Islet precursor cell (in vitro differentiated cells): Measurements from ENCODE around the gene JDP2.

ENCODE experiments used
- DNase-seq: peaks from one replicate; pipeline ENCODE4 v3.0.0-alpha.2; 2018

Gene JDP2

DNA sequence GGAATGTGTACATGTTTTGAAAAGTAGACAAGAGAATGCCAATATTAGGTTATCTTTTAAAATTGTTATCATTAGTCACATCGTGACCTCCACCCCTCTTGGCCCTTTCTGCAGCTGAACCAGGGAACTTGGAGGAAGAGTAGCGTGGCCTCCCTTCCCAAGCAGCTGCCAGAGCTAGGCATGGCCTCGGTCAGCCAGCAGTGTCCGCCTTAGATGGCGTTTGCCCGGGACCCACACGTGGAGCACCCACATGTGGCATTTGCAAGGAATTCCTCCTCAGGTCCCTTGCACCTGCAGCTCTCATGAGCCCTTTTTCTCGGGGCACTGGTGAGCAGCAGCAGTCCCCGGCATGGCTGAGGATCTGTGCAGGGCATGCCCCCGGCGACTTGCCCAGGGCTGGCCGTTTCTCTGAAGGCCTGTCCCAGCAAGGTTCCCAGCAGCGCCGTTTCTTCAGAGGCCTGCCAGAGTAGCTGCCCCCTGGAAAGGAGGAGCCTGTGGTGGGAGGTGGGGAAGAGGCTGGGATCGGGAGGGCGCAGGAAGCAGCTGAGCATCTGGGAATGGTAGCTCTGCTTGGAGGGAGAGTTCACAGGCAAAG lies 10.8 kb downstream of the JDP2 start:
- DNase-seq, result peak; percentile 42

DNA sequence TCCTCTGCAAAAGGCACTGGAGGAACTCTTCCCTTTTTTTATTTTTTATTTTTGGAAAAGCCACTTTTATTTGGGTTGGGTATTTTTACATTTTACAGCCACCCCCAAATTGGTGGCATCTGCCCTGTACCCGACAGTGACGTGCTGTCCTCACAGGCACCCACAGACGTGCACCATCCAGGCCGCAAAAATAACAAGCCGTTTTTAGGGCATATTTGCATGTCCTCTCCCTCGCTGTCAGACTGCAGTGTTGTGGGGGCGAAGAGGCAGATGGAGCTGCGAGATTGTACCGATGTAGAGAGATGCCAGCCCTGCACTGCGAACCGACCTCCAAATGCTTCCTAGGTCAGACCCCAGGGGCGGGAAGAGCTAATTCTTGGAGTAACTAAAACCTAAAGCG lies 12.2 kb downstream of the JDP2 start:
- peak; percentile 38 for DNase-seq

DNA sequence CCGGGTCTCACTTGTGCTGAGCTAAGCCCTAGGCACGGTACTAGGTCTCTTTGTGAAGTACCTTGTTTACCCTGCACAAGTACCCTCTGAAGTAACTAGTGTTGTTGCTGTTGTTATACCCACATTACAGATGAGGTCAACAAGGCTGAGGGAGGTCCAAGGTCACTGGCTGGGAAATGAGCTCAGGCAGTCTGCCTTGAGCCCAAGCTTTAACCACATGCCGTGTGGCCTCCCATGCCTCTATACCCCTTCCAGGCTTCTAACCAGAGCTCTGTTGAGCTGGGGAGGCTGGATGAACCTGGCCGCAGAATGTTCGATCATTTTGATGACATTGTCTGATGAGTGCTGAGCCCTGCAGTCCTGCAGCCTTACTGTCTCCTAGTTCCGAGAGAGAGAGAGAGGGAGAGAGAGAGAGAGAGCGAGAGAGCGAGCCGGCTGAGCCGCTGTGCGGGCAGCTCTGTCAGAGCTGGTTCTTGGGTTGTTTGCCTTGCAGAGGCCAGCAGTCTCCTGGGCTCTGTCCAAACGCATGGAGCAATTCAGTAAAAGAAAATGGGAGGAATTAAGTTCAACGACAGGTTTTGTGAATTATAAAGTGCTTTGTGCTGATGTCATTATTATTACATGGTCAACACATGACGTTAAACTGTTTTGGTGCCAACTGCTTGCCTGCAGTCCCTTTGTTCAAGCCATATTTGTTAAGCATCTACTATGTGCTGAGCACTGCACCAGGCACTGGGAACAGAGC lies 13.1 kb downstream of the JDP2 start:
- peak; percentile 42 for DNase-seq

DNA sequence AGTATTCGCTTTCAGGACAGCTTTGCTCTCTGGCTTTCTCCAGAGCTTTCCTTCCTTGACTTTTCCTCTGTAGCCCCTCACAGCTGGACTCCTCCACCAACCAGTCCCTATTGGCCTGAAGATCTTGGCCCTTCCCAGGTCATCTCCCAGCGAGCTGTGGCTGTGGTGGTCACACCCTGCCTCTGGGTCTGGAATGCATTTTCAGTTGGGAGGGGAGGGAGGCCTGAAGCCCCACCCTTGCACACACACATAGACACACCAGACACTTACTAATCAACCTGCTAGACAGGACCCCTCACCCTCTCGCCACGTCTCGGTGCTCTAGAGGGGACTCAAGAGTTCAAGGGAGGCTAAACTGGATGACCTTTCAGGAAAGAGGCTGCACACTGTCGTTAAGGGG lies 13.9 kb downstream of the JDP2 start:
- peak; percentile 60 for DNase-seq

DNA sequence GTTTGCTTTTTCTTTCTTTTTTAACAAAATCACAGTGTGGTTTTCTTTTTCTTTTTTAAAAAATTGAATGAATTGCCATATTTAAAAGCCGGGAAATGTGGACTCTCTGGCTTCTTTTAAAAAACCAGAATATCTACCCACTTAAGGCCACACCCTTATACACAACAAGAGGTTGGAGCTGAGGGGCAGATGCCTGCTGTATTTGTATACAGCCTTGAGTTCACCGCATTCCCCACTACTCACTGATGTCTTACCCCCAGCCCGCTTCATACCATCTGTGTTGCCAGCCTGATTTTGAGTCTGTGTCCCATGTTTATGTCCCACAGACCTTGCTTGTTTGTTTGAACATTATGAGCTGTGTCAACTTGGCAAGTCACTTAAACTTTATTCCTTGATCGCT lies 14.3 kb downstream of the JDP2 start:
- DNase-seq, result peak; percentile 23

DNA sequence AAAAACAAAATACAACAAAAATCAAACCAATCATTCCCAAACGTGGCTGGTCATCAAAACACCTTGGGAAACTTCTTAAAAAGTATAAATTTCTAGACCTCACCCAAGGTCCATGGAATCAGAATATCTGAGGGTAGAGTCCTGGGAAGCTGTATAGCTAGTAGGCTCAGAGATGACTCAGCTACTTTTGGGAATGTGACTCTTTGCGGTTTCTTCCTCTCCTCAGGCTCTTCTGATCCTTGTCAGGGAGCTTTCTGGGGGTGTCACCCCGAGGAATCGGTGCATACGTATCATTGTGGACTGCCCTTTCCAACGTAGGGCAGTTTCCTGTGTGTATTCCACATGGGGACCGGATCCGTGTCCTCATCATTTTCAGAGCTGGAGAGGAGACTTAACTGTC lies 14.8 kb downstream of the JDP2 start:
- DNase-seq, result peak; percentile 46

DNA sequence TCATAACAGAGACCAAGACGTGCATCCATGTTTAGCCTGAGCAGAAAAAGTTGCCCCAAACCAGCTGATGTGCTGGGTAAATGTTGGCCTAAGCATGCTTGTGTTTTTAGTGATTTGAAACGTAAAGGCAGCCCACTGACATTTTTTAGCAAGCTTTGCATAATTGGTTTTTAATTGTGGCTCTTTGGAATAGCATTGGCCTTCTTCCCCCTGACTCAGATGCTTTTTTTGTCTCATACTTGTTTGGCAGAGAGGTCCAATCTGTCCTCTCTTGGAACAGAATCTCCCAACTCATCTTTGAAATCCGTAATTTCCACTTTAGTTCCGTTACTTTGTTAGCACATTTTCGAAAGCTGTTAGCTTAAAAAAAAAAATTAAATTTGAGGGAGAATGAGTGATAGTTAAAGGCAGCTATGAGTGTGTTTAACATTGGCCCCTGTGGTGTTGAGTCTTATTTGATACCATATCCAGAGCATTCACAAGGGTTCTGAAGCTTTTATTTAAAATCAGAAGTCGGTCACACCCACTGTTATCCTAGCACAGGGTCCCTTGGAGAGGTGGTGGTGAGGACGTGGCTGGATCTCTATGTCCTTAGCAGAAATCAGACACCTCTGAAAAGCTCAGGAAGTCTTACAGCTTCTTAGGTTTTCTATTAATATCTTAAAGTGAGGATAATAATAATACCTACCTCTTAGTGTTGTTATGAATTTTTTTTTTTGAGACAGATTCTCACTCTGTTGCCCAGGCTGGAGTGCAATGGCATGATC lies 15.6 kb downstream of the JDP2 start:
- peak; percentile 30 for DNase-seq

DNA sequence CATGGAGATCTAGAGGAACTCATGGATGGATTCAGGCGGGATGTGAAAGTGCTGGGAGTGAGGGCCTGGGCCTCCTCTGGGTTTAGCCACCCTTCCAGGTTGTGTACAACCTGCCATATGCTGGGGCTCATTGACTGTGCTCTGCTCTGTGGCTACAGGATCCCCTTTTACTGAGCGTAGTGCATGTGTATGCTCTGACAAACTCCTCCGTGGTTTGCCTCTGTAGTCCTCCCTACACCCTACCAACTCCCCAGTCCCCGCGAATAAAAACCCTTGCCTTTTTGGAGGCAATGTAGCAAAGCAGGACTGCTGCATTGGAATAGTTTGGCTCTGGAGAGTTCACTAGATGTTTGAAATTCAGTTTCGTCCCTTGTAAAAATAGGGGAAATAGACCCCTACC lies 17.4 kb downstream of the JDP2 start:
- DNase-seq, result no peak

DNA sequence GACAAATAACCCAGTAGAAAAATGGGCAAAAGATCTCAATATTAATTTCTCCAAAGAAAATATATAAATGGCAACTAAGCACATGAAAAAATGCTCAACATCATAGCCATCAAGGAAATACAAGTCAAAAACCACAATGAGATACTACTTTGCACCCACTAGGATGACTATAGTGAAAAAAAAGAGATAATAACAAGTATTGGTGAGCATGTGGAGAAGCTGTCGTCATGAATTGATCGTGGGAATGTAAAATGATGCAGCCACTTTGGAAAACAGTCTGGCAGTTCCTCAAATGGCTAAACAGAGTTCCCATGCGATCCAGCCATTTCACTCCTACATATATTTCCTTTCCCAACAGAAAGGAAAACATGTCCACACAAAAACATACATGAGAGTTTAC lies 18.1 kb downstream of the JDP2 start:
- DNase-seq, result no peak

DNA sequence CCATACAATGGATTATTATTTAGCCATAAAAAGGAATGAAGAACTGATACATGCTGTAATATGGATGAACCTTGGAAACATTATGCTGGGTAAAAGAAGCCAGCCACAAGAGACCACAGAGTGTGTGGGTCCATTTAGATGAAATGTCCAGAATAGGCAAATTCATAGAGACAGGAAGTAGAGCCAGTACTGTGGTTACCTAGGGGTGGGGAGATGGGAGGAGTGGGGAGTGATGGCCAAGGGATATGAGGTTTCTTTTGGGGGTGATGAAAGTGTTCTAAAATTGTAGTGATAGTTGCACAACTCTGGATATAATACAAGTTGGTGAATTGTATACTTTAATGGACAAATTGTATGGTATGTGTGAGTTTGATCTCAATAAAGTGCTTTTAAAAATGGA lies 18.6 kb downstream of the JDP2 start:
- DNase-seq, result no peak

DNA sequence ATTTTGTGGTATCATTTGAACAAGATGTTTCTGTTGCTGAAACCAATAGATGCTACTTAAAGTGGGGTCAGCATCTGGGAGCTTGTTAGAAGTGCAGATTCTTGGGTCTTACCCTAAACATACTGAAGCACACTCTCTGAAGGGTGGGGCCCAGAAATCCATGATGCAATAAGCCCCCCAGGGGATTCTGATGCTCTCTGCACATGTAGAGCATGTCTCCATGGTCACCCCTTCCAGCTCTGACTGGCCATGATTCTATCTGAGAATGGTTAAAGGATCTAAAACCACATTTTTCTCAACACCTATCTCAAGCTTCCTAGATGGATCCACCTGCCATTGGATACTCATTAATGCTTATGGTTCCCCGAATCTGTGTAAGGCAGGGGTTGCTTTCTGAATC lies 20.4 kb downstream of the JDP2 start:
- no peak for DNase-seq

DNA sequence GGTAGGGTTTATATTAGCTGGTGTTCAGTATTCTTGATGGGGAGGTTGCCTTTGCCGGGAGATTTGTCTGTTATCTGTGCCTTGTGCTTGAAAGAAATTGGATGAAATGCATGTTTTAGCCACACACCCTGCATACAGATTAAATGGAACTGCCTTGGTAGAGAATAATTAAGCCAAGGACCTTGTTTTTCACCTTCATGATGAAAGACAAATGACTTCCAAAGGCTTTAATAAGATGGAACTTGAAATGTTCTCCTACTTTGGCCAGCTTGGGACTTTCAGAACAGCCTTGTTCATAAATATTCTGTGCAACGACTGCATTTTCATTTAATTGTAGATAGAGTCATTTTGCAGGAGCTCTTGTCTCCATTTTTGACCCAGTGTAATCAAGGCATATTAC lies 21.2 kb downstream of the JDP2 start:
- DNase-seq, result no peak

DNA sequence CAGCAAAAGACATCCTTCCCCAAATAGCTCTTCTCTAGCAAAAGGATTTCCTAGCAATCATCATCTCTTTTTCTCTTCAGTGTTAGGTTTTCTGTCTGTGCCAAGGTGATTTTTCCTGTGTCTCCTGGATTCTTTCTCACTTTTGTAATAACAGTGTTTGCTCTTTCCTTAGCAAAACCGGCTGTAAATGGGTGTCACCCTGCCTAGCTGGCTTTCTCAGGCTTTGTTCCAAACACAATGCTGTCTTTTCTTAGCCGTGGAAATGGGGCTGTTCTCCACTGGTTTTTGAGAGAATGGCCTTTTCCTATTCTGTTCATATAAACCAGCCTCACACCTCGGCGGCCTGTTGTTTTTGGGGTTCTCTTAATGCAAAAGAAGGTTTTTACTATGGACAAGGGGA lies 21.9 kb downstream of the JDP2 start:
- DNase-seq, result no peak

DNA sequence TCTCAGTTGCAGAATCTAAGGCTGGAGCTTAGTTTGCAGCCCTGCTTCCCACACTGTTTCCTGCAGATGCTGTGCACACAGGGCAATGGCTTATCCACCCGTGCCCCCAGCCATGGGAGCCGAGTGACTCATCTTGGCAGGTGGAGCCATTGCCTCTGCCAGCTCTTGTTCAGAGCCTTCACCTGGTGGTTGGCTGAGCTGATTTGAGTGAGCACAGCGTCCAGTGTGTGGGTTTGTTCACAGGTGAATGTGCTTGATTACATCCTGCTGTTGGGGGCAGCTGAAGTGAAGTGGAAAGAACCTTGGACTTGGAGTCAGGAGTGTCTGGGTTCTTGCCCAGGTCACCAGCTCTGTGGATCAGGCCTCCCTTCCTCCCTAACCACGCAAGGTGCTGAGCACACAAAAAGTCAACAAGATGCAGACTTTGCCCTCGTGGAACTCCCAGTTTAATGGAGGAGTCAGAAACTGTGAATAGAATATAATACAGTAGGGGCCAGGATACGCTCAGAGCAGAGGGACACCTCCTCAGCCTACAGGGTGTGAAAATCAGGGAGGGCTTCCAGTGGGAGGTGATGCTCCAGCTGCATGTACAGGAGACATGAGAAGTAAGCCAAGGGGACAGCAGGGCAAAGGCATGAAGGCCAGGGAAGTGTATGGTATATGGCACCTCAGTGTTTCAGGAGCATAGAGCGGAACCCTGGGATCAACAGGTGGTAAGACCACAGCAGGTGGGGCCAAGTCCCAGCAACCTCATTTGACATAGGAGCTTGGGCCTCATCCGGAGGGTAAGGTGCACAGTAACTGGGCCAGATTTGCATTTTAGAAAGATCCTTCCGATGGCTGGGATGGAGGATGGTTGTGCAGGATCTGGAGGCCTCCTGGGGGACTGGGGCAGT lies 22.8 kb downstream of the JDP2 start:
- peak; percentile 69 for DNase-seq

DNA sequence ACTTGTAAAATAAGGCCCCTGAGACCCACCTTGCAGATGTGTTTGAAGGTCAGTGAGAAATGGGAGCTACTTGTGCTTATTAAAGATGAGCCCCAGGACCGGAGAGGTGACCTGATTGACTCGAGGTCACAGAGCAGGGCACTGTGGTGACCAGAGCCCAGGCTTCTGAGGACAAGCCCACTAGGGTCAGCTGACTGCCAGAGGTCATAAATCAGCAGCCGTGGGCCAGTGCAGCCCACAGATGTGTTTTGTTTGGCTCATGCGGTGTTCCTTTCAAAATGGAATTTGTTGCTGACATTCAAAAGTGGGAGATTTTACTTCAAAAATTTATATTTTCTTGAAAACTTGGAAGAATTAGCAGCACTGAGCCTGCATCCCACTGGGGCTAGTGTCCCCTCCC lies 24.5 kb downstream of the JDP2 start:
- DNase-seq, result peak; percentile 71

DNA sequence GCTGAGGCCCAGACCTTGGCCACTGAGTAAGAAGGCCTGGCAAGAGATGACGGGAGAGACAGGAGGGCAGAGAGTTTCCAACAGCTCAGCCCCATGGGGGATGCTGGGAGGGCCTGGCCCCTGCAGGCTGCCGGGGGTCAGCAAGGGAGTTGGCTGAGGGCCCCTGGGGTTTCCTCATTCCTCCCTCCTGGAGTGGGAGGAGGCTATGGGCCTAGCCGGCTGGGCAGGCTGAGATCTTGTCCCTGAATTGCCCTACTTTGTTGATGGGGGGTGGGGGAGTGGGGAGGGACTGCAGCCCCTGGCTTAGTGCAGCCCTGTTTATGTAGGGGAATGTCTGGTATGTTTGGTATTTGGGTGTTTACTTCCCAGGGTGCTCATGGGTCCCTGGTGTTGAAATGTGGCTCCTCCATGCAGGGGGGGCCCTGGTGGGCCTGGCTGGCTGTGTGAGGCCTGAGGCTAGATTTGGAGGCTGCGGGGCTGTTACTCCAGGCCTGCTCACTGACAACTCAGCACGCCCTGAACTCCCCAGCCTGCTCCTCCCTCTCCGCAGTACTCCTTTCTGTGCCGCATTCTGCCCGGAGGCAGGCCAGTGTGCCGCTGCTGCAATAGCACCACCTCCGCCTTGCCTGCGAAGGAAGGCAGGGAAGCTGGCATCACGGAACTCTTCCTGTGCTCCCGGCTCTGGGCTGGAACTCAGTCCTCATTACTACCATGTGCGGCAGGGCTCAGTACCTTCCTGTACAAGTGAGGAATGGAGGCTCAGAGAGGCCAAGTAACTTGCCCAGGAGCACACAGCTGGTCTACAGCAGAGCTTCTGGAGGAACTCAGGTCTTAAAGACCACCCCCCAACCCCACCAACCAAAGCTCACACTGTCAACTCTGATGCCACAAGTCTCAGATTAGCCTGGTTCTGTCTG lies 25.3 kb downstream of the JDP2 start:
- DNase-seq, result peak; percentile 100

DNA sequence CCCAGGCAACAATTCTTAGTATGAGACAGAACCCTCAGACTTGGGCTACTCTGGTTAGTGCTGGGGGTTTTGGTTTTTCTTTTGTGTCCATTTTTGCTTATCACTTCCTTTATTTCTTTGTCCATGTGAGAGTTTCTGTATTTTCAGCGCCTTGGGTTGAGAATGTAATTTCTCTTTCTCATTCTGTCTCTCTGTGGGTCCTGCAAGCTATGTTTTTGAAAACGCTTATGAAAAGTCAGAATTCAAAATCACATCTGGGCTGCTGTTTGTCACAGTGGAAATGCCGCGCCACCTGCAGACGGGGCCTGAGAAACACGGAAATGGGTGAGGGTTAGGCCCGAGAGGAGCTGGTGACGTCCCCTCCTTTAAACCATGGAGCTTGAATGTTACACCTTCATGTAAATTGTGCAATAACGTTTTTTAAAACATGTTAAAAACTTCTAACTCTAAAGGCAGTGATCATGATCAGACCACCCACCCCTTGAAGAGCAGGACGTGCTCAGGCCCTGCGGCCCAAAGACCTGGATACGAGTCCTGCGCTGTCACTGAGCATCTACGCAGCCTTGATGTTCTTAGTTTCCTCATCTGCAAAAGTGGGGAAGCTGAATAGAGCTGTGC lies 26.1 kb downstream of the JDP2 start:
- no peak for DNase-seq

DNA sequence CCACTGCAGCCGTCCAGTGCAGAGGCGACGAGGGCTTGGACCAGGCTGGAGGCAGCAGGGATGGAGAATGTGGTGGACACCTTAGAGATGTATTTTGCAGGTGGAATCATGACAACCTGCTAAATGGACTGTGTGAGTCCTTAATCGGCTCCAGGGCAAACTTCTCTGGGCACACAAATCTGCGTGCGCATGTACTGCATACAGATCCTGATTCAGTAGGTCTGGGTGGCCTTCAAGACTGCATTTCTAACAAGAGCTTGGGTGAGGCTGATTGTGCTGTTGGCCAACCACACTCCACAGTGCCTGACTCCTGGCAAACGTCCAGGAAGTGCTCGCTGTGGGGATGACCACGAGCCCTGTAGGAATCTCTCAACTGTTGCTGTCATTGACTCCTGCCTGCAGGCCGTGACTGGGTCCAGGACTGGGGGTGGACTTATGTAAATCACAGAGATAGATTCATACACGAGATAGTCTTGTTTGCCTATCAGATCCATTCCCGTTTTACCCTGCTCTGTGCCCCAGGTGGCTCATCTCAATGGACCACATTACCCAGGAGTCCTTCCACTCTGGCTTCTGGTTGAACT lies 27.2 kb downstream of the JDP2 start:
- peak; percentile 82 for DNase-seq

DNA sequence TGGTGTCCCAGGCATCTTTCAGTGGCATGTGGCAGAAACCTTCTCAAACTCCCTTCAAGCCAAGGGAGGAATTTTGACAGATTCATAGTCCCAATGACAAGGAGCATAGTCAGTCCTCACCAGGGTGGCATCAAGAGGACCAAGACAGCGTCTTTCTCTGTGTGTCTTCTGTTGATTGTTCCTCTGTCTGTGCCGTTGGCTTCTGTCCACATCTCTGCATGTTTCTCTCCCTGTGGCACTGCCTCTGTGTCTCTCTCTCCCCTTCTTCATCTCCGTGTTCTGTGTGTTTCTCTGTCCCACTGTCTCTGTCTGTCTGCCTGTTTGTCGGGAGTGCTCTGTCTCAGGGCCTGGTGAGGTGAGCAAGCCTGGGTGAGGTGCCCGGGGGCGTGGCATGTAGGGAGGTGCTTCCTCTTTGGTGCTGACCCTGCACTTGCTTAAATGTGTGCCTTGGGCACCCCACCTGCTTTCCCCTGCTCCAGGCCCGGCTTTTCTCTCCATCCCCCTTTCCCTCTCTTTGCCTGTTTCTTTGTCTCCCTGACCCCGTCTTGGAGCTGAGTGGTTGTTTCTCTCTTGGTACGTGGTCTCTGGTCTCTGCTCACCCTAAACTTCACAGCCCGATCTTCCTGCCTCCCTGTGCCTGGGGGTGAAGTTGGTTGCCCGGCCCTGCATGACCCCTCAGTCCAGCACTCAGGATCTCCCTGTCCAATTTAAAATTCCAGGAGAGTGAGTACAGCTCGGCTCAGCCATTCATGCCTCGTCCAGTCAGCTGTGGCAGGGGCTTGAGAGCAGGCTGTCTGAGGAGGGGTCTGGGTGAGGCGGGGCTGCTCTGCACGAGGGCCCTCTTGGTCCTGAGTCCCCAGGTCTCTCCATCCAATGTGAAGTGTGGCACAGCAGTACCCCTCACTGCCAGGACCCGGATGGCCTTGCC lies 28.5 kb downstream of the JDP2 start:
- DNase-seq, result peak; percentile 70

DNA sequence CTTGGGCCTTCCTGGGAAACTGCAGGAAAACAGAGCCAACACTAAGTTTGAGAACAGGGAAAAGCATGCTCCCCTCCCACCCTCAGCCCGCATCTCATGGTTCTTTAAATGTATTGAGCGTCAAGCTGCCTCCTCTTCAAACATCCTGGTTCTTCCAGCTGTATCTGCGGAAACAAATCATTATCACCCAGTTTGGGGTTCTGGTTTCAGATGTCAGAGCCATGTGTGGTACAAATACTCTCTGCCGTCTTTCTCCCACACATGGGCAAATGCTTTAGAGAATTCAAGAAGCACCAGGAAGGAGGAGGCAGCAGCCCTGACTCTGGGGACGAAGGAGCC lies 29.1 kb downstream of the JDP2 start:
- no peak for DNase-seq
